ENCODE measurements around the gene MGAT5.

The MGAT5 gene

GRCh38 chr2:134443814-134444480 is 190.1 kb downstream of the MGAT5 start:
- H3K4me3 Mint-ChIP-seq: no peak overlapping the region
- peaks cover 2% of the 10 kb centered on the region for H3K27me3 Mint-ChIP-seq (ENCODE audit: low read depth, poor library complexity)
- H3K36me3 Mint-ChIP-seq (ENCODE audit: low read depth): peaks cover 29% of the 10 kb centered on the region
- no peak for TF ChIP-seq CTCF (IDR thresholded peaks at IDR 0.05)
- DNase-seq: no peak
- peaks cover 24% of the 10 kb centered on the region for H3K4me1 Mint-ChIP-seq
- H3K9me3 Mint-ChIP-seq: no peaks in the 10 kb centered on the region
- H3K27ac Mint-ChIP-seq: no peak overlapping the region

GRCh38 chr2:134445116-134445515 is 191.2 kb downstream of the MGAT5 start:
- Mint-ChIP-seq H3K4me3 (no peak overlapping the region), H3K4me1 (peaks cover 24% of the 10 kb centered on the region), H3K36me3 (ENCODE audit: low read depth) (peaks cover 32% of the 10 kb centered on the region), H3K9me3 (no peaks in the 10 kb centered on the region), H3K27ac (no peak overlapping the region), H3K27me3 (ENCODE audit: low read depth, poor library complexity) (peaks cover 2% of the 10 kb centered on the region)
- DNase-seq: no peak
- no peak for TF ChIP-seq CTCF (IDR thresholded peaks at IDR 0.05)

- DNase-seq: no peak
- Mint-ChIP-seq H3K4me1 (peaks cover 31% of the 10 kb centered on the region), H3K9me3 (no peaks in the 10 kb centered on the region), H3K36me3 (ENCODE audit: low read depth) (peaks cover 27% of the 10 kb centered on the region), H3K27me3 (ENCODE audit: low read depth, poor library complexity) (peaks cover 2% of the 10 kb centered on the region), H3K4me3 (no peak overlapping the region), H3K27ac (no peak overlapping the region)
- TF ChIP-seq CTCF (IDR thresholded peaks at IDR 0.05): no peak
Measured at GRCh38 chr2:134445985-134446382, 192.1 kb downstream of the MGAT5 start.

GRCh38 chr2:134446383-134447017 is 192.6 kb downstream of the MGAT5 start:
- TF ChIP-seq CTCF (IDR thresholded peaks at IDR 0.05): no peak
- H3K4me3 Mint-ChIP-seq: no peak overlapping the region
- peak overlapping the region; percentile 50 for H3K27ac Mint-ChIP-seq
- H3K27me3 Mint-ChIP-seq (ENCODE audit: low read depth, poor library complexity): no peaks in the 10 kb centered on the region
- DNase-seq: no peak
- H3K4me1 Mint-ChIP-seq: peaks cover 36% of the 10 kb centered on the region
- peaks cover 27% of the 10 kb centered on the region for H3K36me3 Mint-ChIP-seq (ENCODE audit: low read depth)
- no peaks in the 10 kb centered on the region for H3K9me3 Mint-ChIP-seq

GRCh38 chr2:134447669-134448068 is 193.8 kb downstream of the MGAT5 start:
- peaks cover 40% of the 10 kb centered on the region for H3K4me1 Mint-ChIP-seq
- no peak overlapping the region for H3K27ac Mint-ChIP-seq
- H3K36me3 Mint-ChIP-seq (ENCODE audit: low read depth): peaks cover 23% of the 10 kb centered on the region
- H3K9me3 Mint-ChIP-seq: no peaks in the 10 kb centered on the region
- H3K27me3 Mint-ChIP-seq (ENCODE audit: low read depth, poor library complexity): peaks cover 4% of the 10 kb centered on the region
- TF ChIP-seq CTCF (IDR thresholded peaks at IDR 0.05): no peak
- DNase-seq: no peak
- no peak overlapping the region for H3K4me3 Mint-ChIP-seq

- Mint-ChIP-seq H3K4me1 (peaks cover 42% of the 10 kb centered on the region), H3K4me3 (no peak overlapping the region), H3K9me3 (no peaks in the 10 kb centered on the region), H3K27ac (peak overlapping the region; percentile 45), H3K27me3 (ENCODE audit: low read depth, poor library complexity) (peaks cover 4% of the 10 kb centered on the region), H3K36me3 (ENCODE audit: low read depth) (peaks cover 21% of the 10 kb centered on the region)
- TF ChIP-seq CTCF (IDR thresholded peaks at IDR 0.05): no peak
- DNase-seq: no peak
Measured at GRCh38 chr2:134448650-134449049, 194.8 kb downstream of the MGAT5 start.

Data from nephron progenitor cell (in vitro differentiated cells).